Activated naive CD8-positive, alpha-beta T cell (primary cell): Measurements from ENCODE around the gene FARP1.

Experiments
- H3K27ac Mint-ChIP-seq: one replicate; pipeline ENCODE4 v1.8.0; 2021; ENCODE audit warnings: mixed read lengths
- H3K27me3 Mint-ChIP-seq: one replicate; pipeline ENCODE4 v1.8.0; 2021; ENCODE audit warnings: mixed read lengths
- H3K36me3 Mint-ChIP-seq: one replicate; pipeline ENCODE4 v1.8.0; 2021; ENCODE audit warnings: mixed read lengths
- H3K4me1 Mint-ChIP-seq: one replicate; pipeline ENCODE4 v1.8.0; 2021; ENCODE audit warnings: low read depth, mixed read lengths
- H3K4me3 Mint-ChIP-seq: one replicate; pipeline ENCODE4 v1.8.0; 2021; ENCODE audit warnings: mild to moderate bottlenecking, mixed read lengths
- H3K9me3 Mint-ChIP-seq: one replicate; pipeline ENCODE4 v1.8.0; 2021; ENCODE audit warnings: low read depth, mixed read lengths

FARP1 gene

GRCh38 chr13:98112456-98112855, 30.4 kb upstream of the FARP1 start:
- no peaks in the 10 kb centered on the region for H3K9me3 Mint-ChIP-seq
- H3K4me1 Mint-ChIP-seq: no peaks in the 10 kb centered on the region
- no peak overlapping the region for H3K4me3 Mint-ChIP-seq
- no peak overlapping the region for H3K27ac Mint-ChIP-seq
- H3K36me3 Mint-ChIP-seq: no peaks in the 10 kb centered on the region
- H3K27me3 Mint-ChIP-seq: peaks cover 3% of the 10 kb centered on the region

DNA sequence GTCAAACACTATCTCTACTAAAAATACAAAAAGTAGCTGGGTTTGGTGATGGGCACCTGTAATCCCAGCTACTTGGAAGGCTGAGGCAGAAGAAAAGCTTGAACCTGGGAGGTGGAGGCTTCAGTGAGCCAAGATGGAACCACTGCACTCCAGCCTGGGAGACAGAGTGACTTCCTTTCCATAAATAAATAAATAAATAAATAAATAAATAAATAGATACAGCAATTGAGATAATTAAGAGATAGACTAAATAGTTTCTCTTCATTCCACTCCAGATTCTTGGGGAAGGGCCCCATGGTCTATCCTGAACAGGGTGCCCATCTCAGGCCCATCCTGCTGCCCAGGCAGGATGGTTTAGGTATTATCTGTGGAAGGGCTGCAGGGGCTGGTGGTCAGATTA, 24.0 kb upstream of the FARP1 start:
- H3K27ac Mint-ChIP-seq: no peak overlapping the region
- no peaks in the 10 kb centered on the region for H3K27me3 Mint-ChIP-seq
- H3K4me3 Mint-ChIP-seq: no peak overlapping the region
- no peaks in the 10 kb centered on the region for H3K36me3 Mint-ChIP-seq
- H3K4me1 Mint-ChIP-seq: no peaks in the 10 kb centered on the region
- no peaks in the 10 kb centered on the region for H3K9me3 Mint-ChIP-seq

DNA sequence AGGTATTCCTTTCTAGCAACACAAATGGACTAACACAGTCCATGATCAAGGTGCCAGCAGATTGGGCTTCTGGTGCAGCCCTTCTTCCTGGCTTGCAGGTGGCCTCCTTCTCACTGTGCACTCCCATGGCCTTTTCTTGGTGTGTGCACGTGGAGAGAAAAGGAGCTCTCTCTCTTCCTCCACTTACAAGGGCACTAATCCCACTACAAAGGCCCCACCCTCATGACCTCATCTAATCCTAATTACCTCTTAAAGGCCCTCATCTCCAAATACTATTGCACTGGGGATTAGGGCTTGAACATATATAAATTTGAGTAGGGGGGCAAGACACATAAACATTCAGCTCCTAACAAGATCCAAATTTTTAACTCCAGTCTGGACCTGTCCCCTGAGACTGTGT, 19.7 kb upstream of the FARP1 start:
- Mint-ChIP-seq H3K4me3 (no peak overlapping the region), H3K27ac (no peak overlapping the region), H3K4me1 (no peaks in the 10 kb centered on the region), H3K27me3 (no peaks in the 10 kb centered on the region), H3K36me3 (no peaks in the 10 kb centered on the region), H3K9me3 (peaks cover 5% of the 10 kb centered on the region)

- no peaks in the 10 kb centered on the region for H3K36me3 Mint-ChIP-seq
- H3K27ac Mint-ChIP-seq: no peak overlapping the region
- H3K4me3 Mint-ChIP-seq: no peak overlapping the region
- H3K4me1 Mint-ChIP-seq: no peaks in the 10 kb centered on the region
- H3K9me3 Mint-ChIP-seq: peaks cover 2% of the 10 kb centered on the region
- H3K27me3 Mint-ChIP-seq: peaks cover 11% of the 10 kb centered on the region
Measured at GRCh38 chr13:98129059-98129746, 13.7 kb upstream of the FARP1 start.

DNA sequence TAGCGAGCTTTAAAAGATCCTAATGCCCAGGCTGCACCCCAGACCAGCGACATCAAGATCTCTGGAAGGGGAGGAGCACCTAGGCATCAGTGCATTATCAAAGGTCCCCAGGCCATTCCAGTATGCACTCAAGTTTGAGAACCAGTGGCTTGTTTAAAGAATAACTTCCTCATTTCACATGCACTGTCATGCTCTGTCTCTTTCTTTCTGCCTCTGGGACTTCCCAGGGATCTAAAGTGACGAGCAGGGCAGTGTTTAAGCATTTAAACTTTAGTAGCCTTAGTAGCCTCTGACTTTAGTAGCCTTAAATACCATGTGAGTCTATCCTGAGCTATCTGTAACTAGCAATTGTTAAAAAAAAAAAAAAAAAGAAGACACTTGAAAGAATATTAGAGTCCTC, 8.9 kb upstream of the FARP1 start:
- Mint-ChIP-seq H3K27me3 (peaks cover 25% of the 10 kb centered on the region), H3K9me3 (no peaks in the 10 kb centered on the region), H3K27ac (no peak overlapping the region), H3K4me3 (no peak overlapping the region), H3K4me1 (no peaks in the 10 kb centered on the region), H3K36me3 (no peaks in the 10 kb centered on the region)

DNA sequence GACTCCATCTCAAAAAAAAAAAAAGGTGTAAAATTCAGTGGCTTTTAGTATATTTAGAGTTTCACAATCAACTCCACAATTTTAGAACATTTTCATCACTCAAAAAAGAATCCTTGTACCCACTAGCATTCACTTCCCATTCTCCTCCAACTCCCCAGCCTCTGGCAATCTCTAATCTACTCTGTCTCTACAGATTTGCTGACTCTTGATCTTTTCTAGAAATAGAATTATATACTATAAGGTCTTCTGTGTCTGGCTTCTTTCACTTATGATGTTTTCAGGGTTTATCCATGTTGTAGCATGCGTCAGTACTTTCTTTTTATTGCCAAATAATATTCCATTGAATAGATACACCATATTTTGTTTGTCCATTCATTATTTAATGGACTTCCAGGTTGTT, 8.0 kb upstream of the FARP1 start:
- Mint-ChIP-seq H3K36me3 (no peaks in the 10 kb centered on the region), H3K9me3 (no peaks in the 10 kb centered on the region), H3K4me3 (no peak overlapping the region), H3K27me3 (peaks cover 33% of the 10 kb centered on the region), H3K4me1 (no peaks in the 10 kb centered on the region), H3K27ac (no peak overlapping the region)

DNA sequence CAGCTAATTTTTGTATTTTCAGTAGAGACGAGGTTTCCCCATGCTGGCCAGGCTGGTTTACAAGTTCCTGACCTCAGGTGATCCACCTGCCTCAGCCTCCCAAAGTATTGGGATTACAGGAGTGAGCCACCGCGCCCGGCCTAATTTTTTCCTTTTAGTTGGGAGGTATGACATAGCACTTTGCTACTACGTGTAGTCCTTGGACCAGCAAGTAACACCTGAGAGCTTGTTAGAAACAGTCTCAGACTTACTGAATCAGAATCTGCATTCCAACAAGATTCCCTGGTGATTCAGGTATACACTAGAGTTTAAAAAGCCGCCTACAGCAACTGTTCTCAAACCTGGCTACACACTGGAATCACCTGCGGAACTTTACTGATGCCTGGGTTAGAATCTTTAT, 1.8 kb upstream of the FARP1 start:
- Mint-ChIP-seq H3K4me3 (peak overlapping the region; percentile 20), H3K27me3 (peaks cover 44% of the 10 kb centered on the region), H3K36me3 (no peaks in the 10 kb centered on the region), H3K27ac (no peak overlapping the region), H3K9me3 (no peaks in the 10 kb centered on the region), H3K4me1 (peaks cover 4% of the 10 kb centered on the region)

DNA sequence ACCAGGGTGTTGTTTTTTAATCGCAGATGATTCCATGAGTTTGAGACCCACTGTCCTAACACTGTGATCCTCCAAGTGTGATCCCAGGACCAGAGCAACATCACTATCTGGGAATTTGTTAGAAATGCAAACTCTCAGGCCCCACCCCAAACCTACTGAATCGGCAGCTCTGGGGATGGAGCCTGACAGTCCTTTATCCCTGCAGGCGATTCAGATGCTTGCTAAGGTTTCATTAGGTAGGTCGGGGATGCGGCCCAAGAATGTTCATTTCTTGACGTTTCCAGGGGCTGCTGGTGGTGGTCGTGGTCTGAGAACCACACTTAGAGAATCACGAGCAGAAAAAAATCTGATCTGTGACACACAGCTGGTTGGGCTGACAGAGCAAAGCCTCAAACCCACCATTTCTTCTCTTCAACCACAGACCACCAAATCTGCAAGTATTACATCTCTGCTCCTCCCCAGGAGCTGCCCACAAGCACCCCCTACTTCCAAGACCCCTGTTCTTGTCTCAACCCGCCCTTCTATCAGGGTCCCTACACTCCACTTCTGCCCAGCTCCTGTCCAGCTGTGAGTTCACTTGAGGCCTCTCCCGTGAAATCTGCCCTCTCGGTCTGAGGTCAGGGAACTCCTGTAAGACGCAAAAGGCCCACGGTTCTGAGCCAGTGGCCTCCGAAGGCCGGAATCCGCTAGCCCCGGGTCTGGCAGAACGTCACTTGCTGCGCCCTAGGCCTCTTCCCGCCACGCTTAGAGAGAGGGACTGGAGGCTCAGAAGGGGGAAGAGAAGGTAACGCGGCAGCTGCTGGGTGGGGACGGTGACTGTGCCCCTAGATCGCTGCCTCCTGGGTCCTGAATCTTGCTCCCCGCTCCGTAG, 1.1 kb upstream of the FARP1 start:
- H3K27me3 Mint-ChIP-seq: peaks cover 45% of the 10 kb centered on the region

GRCh38 chr13:98143157-98143553, 261 bp downstream of the FARP1 start:
- Mint-ChIP-seq H3K27ac (no peak overlapping the region), H3K36me3 (no peaks in the 10 kb centered on the region), H3K4me3 (no peak overlapping the region), H3K27me3 (peaks cover 43% of the 10 kb centered on the region), H3K4me1 (peaks cover 4% of the 10 kb centered on the region), H3K9me3 (no peaks in the 10 kb centered on the region)

More for the DNA sequence above, 1.1 kb upstream of the FARP1 start:
- Mint-ChIP-seq H3K4me1 (peaks cover 4% of the 10 kb centered on the region), H3K4me3 (peak overlapping the region; percentile 64), H3K36me3 (no peaks in the 10 kb centered on the region), H3K9me3 (no peaks in the 10 kb centered on the region), H3K27ac (no peak overlapping the region)

DNA sequence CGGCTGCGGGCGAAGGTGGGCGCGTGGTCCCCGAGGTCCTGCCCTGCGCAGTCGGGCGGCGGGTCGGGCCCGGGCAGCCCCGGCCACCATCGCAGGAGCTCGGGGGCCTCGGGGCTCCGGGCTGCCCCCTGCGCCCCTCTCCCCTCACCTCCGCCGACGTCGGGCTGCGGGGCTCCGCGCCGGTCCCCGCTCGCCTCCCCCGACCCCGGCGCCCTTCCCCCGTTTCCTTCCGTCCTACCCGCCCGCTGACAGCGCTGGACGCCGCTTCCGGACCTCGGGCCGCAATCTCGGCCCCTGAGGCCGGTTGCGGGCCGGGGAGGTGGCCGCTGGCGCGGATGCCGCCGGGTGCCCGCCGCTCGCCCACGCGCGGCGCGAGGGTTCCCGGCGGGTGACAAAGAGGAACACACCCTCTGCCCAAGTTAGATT, 720 bp downstream of the FARP1 start:
- peaks cover 4% of the 10 kb centered on the region for H3K4me1 Mint-ChIP-seq
- H3K27ac Mint-ChIP-seq: no peak overlapping the region
- H3K36me3 Mint-ChIP-seq: no peaks in the 10 kb centered on the region
- H3K27me3 Mint-ChIP-seq: peaks cover 43% of the 10 kb centered on the region
- no peaks in the 10 kb centered on the region for H3K9me3 Mint-ChIP-seq
- H3K4me3 Mint-ChIP-seq: peak overlapping the region; percentile 80

DNA sequence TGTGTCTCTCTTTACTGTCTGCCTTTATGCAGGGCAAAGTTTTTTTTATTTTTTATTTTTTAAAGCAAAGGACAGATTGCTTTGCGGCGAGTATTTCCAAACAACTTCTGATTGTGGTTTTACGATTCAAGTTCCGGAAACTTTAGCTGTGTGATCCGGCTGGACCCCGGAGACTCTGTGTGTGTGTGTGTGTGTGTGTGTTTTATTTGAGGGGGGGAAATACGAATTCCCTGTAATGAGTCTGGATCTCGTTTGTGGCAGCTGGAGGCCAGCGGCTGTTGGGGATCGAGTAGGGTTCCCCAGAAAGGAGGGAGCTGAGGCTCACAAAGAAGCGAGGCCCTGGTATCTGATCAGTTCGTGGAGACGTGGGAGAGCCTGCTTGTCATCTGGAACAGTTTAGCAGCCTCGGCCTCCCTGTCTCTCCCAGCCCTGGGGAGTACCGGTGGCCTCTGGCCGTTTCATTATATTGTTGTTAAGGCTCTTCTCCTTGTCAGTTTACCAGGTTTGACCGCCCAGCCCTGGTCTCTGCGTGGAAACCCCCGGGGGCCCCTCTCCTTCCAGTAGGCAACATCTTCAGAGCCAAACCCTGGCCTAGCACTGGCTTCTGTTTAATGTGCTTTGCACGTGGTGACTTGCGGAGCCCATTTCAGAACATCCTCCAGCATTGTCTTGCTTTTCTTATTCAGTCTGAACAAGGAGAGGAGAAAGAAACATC, 1.3 kb downstream of the FARP1 start:
- no peak overlapping the region for H3K27ac Mint-ChIP-seq
- no peaks in the 10 kb centered on the region for H3K36me3 Mint-ChIP-seq
- H3K4me1 Mint-ChIP-seq: peaks cover 4% of the 10 kb centered on the region
- no peaks in the 10 kb centered on the region for H3K9me3 Mint-ChIP-seq
- peak overlapping the region; percentile 80 for H3K4me3 Mint-ChIP-seq
- H3K27me3 Mint-ChIP-seq: peaks cover 43% of the 10 kb centered on the region

GRCh38 chr13:98144801-98145350, 2.0 kb downstream of the FARP1 start:
- no peaks in the 10 kb centered on the region for H3K9me3 Mint-ChIP-seq
- H3K36me3 Mint-ChIP-seq: no peaks in the 10 kb centered on the region
- peaks cover 4% of the 10 kb centered on the region for H3K4me1 Mint-ChIP-seq
- H3K4me3 Mint-ChIP-seq: peak overlapping the region; percentile 33
- H3K27ac Mint-ChIP-seq: no peak overlapping the region
- peaks cover 37% of the 10 kb centered on the region for H3K27me3 Mint-ChIP-seq

GRCh38 chr13:98147521-98147920, 4.6 kb downstream of the FARP1 start:
- Mint-ChIP-seq H3K4me1 (peaks cover 4% of the 10 kb centered on the region), H3K27me3 (peaks cover 41% of the 10 kb centered on the region), H3K9me3 (no peaks in the 10 kb centered on the region), H3K4me3 (no peak overlapping the region), H3K27ac (no peak overlapping the region), H3K36me3 (no peaks in the 10 kb centered on the region)

DNA sequence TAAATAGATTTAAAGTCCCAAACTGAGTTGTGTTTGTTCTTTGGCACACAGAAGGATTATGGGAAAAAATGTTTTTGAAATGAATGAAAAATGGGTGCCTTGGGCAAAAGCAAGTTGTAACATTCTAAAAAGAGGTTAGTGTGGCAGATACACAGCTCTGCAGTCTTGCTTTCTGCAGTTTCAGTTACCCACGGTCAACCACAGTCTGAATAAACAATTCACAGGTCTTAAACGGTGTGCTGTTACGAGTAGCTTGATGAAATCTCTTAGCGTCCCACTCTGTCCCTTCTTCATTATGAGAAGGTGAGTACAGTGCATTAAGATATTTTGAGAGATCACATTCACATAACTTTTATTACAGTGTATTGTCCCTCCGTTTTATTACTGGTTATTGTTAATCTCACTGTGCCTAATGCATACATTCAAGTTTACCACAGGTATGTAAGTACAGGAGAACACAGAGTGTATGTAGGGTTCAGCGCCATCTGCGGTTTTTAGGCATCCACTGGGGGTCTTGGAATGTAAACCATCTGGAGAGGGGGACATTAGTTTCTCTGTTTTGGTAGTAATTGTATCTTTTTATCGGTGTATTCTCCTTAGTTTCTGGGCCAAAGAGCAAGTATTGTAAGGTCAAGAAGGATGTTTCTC, 8.1 kb downstream of the FARP1 start:
- Mint-ChIP-seq H3K27me3 (peaks cover 35% of the 10 kb centered on the region), H3K4me1 (no peaks in the 10 kb centered on the region), H3K4me3 (no peak overlapping the region), H3K27ac (no peak overlapping the region), H3K36me3 (no peaks in the 10 kb centered on the region), H3K9me3 (no peaks in the 10 kb centered on the region)
